Activated CD4-positive, alpha-beta T cell treated with anti-CD3 and anti-CD28 coated beads, Interleukin-2, amount 10 ng/mL, durations not matched to agents 7 days and 5 days (primary cell): Measurements from ENCODE around the gene ZNF396. TPM values are rescaled to one million over a fixed set of nuclear protein-coding genes. Genes with fewer than 3 reads are reported as not detected.

Experiments used
- CTCF ChIA-PET: fragments of 350-600 bp; sonication (Branson Sonifier 250); formaldehyde crosslinking; loops from one replicate; lab custom pipeline; 2021; ENCODE audit warnings: antibody characterized with exemption; lab: Charles Lee
- POLR2A ChIA-PET: fragments of 350-600 bp; sonication (Branson Sonifier 250); formaldehyde crosslinking; loops from one replicate; lab custom pipeline; 2021; ENCODE audit warnings: antibody characterized with exemption; lab: Charles Lee
- DNase-seq: peaks from one replicate; pipeline ENCODE4 v3.0.0-alpha.2; 2020
- H3K27ac Mint-ChIP-seq: one replicate; pipeline ENCODE4 v1.8.0; 2021; ENCODE audit warnings: mild to moderate bottlenecking, moderate library complexity, mixed read lengths
- H3K27me3 Mint-ChIP-seq: one replicate; pipeline ENCODE4 v1.8.0; 2021; ENCODE audit warnings: mixed read lengths
- H3K36me3 Mint-ChIP-seq: one replicate; pipeline ENCODE4 v1.8.0; 2021; ENCODE audit warnings: low read depth, mixed read lengths
- H3K4me1 Mint-ChIP-seq: one replicate; pipeline ENCODE4 v1.8.0; 2021; ENCODE audit warnings: mixed read lengths
- H3K4me3 Mint-ChIP-seq: one replicate; pipeline ENCODE4 v1.8.0; 2021; ENCODE audit warnings: mild to moderate bottlenecking, moderate library complexity, mixed read lengths
- H3K9me3 Mint-ChIP-seq: one replicate; pipeline ENCODE4 v1.8.0; 2021; ENCODE audit warnings: mixed read lengths
- total RNA-seq, 2 experiments: library from RNA; stranded (reverse); gene quantifications; one replicate each; pipeline ENCODE4 v1.2.3, GENCODE V29; 2021

Gene ZNF396
- total RNA-seq, 2 experiments from 2014 or later, result 0.50 to 0.77 TPM

- CTCF ChIA-PET, result no interaction called here
- POLR2A ChIA-PET, result no interaction called here
- H3K36me3 Mint-ChIP-seq, result no peaks in the 10 kb centered on the region
- H3K27me3 Mint-ChIP-seq, result no peaks in the 10 kb centered on the region
- no peaks in the 10 kb centered on the region for H3K4me1 Mint-ChIP-seq
- H3K9me3 Mint-ChIP-seq, result peaks cover 4% of the 10 kb centered on the region
- no peak for DNase-seq
- H3K4me3 Mint-ChIP-seq, result no peak overlapping the region
- H3K27ac Mint-ChIP-seq, result no peak overlapping the region
Measured at GRCh38 chr18:35326695-35327387, 50.3 kb downstream of the ZNF396 start.

- no peak overlapping the region for H3K4me3 Mint-ChIP-seq
- CTCF ChIA-PET, result no interaction called here
- peaks cover 4% of the 10 kb centered on the region for H3K9me3 Mint-ChIP-seq
- no peaks in the 10 kb centered on the region for H3K36me3 Mint-ChIP-seq
- H3K27me3 Mint-ChIP-seq, result no peaks in the 10 kb centered on the region
- POLR2A ChIA-PET, result no interaction called here
- no peaks in the 10 kb centered on the region for H3K4me1 Mint-ChIP-seq
- no peak overlapping the region for H3K27ac Mint-ChIP-seq
- DNase-seq, result no peak
Measured at GRCh38 chr18:35324926-35325655, 52.0 kb downstream of the ZNF396 start.

- no peaks in the 10 kb centered on the region for H3K9me3 Mint-ChIP-seq
- no peak overlapping the region for H3K27ac Mint-ChIP-seq
- no peaks in the 10 kb centered on the region for H3K36me3 Mint-ChIP-seq
- H3K4me1 Mint-ChIP-seq, result no peaks in the 10 kb centered on the region
- POLR2A ChIA-PET, result no interaction called here
- CTCF ChIA-PET, result no interaction called here
- no peaks in the 10 kb centered on the region for H3K27me3 Mint-ChIP-seq
- DNase-seq, result no peak
- no peak overlapping the region for H3K4me3 Mint-ChIP-seq
Measured at GRCh38 chr18:35322486-35323458, 54.4 kb downstream of the ZNF396 start.

Other genes with a start within 250 kb of the ZNF396 start
- gene ZNF397, start 136.3 kb downstream of the ZNF396 start, total RNA-seq, result 10 to 100 TPM; 18.0 to 18.5 TPM
- 10 to 100 TPM; 18.5 to 18.8 TPM for gene ZSCAN30, start 87.1 kb downstream of the ZNF396 start, total RNA-seq
- gene ZNF24, start 32.9 kb downstream of the ZNF396 start, total RNA-seq, result 10 to 100 TPM; 46.9 to 58.9 TPM
- 10 to 100 TPM; 18.9 to 22.0 TPM for gene INO80C, start 120.6 kb upstream of the ZNF396 start, total RNA-seq
- 10 to 100 TPM; 26.3 to 31.9 TPM for gene GALNT1, start 204.4 kb upstream of the ZNF396 start, total RNA-seq